Measurements from ENCODE around the gene SLC44A3. TPM values are rescaled to one million over a fixed set of nuclear protein-coding genes. Genes with fewer than 3 reads are reported as not detected.
A peak's percentile ranks its signal among the peaks of the same experiment; 100 is the strongest.

The SLC44A3 gene
- total RNA-seq, 2 experiments from 2014 or later: 0.42 to 1.5 TPM

GRCh38 chr1:94858276-94858675 lies 38.1 kb downstream of the SLC44A3 start:
- Mint-ChIP-seq H3K36me3 (no peaks in the 10 kb centered on the region), H3K9me3 (no peaks in the 10 kb centered on the region), H3K27ac (no peak overlapping the region), H3K4me1 (no peaks in the 10 kb centered on the region), H3K27me3 (peaks cover 23% of the 10 kb centered on the region), H3K4me3 (no peak overlapping the region)
- no peak for DNase-seq
- POLR2A ChIA-PET: no interaction called here
- no peak for ATAC-seq (ENCODE audit: low read depth)

DNA sequence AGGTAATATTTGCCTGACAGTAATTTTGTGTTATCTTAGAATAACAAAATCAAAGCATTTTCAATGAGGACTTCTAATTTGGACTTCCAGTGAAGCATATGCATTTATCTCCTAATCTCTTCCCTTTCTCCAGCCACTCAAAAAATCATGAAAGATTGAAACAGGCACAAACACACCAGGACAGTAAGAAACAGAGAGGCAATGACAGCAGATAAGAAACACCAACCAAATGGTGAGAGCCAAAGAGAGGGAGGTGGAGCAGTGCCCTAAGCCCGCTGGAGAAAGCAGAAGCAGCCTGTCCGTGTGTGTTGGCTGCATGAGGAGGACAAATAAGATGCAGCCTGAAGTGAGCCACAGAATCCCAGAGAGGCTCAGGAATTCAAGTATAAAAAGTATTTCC lies 39.0 kb downstream of the SLC44A3 start:
- no peaks in the 10 kb centered on the region for H3K4me1 Mint-ChIP-seq
- H3K27me3 Mint-ChIP-seq: peaks cover 23% of the 10 kb centered on the region
- ATAC-seq (ENCODE audit: low read depth) (no peak), DNase-seq (no peak)
- H3K9me3 Mint-ChIP-seq: no peaks in the 10 kb centered on the region
- POLR2A ChIA-PET: no interaction called here
- no peaks in the 10 kb centered on the region for H3K36me3 Mint-ChIP-seq
- H3K27ac Mint-ChIP-seq: no peak overlapping the region
- H3K4me3 Mint-ChIP-seq: no peak overlapping the region

DNA sequence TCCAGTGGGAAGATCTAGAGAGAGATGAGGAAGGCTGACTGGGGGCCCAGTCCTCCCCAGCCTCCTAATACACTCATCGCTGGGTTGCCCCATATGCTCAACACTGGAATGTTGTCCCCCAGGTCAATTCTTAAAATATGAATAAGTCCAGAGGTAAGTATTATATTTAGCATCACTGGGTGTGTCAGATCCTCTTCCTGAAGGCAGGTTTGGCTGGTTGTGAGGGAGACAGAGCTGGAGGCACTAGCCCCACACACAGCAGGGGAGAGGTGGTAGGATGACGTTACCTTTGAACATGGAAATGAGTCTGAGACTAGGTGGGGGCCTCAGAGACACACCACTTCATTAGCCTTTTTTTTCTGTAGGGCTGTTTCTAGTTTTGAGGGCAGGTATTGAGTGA lies 42.6 kb downstream of the SLC44A3 start:
- Mint-ChIP-seq H3K27ac (no peak overlapping the region), H3K9me3 (no peaks in the 10 kb centered on the region), H3K4me1 (peaks cover 1% of the 10 kb centered on the region), H3K4me3 (no peak overlapping the region), H3K27me3 (peaks cover 24% of the 10 kb centered on the region), H3K36me3 (no peaks in the 10 kb centered on the region)
- no peak for ATAC-seq (ENCODE audit: low read depth)
- DNase-seq: no peak
- POLR2A ChIA-PET: no interaction called here

DNA sequence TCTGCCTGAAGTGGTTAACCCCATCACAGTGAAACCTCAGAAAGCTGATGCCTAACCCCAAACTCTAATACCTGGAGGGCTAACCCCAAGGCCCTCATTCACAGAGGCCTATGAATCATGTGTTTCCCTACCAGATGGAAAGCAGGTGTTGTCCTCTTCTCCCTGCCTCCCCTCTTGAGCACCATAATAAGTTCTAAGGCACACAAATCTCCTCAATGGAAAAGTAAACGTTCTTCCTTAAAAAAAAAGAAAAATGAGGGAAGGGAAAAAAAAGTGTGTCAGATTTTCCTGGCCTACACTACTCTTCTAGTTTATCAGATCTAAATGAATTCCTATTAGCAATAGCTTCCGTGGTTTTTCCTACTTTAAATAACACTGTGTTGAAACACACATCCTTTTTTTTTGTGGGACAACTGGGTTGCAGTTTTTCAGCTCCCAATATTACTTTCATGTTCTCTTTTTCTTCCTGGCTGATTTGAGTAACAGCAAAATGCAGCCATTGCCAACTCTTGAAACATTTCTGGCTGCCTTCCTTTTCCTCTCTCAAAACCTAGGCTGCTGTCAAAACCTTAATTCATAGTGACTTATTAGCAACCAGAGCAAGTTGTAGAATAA lies 43.2 kb downstream of the SLC44A3 start:
- peaks cover 24% of the 10 kb centered on the region for H3K27me3 Mint-ChIP-seq
- DNase-seq: no peak
- H3K9me3 Mint-ChIP-seq: no peaks in the 10 kb centered on the region
- POLR2A ChIA-PET: no interaction called here
- peaks cover 1% of the 10 kb centered on the region for H3K4me1 Mint-ChIP-seq
- H3K4me3 Mint-ChIP-seq: no peak overlapping the region
- H3K27ac Mint-ChIP-seq: no peak overlapping the region
- ATAC-seq (ENCODE audit: low read depth): no peak
- no peaks in the 10 kb centered on the region for H3K36me3 Mint-ChIP-seq

- no peak for ATAC-seq (ENCODE audit: low read depth)
- Mint-ChIP-seq H3K27ac (no peak overlapping the region), H3K4me1 (peaks cover 1% of the 10 kb centered on the region), H3K27me3 (peaks cover 24% of the 10 kb centered on the region), H3K4me3 (no peak overlapping the region), H3K9me3 (no peaks in the 10 kb centered on the region), H3K36me3 (no peaks in the 10 kb centered on the region)
- POLR2A ChIA-PET: no interaction called here
- no peak for DNase-seq
These were observed 43.8 kb downstream of the SLC44A3 start for GRCh38 chr1:94863919-94864318.

DNA sequence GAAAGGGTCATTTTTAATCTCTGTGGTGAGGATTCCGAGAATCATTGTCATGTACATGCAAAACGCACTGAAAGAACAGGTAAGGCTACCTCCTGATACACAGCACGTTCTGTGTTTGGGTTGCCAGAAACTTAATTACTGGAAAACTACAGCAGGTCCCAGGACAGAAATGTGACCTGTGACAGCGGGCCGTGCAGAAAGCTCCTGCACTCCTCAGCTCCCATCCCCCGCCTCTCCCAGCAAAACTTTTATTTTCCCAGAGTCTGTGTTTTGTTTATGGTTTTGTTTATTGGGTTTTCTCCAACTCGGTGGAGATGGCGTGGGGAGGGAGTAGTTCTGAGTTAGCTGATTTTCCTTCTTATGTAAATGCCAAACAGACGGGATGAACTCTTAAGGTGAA lies 44.7 kb downstream of the SLC44A3 start:
- H3K36me3 Mint-ChIP-seq: no peaks in the 10 kb centered on the region
- H3K9me3 Mint-ChIP-seq: no peaks in the 10 kb centered on the region
- POLR2A ChIA-PET: no interaction called here
- no peak overlapping the region for H3K27ac Mint-ChIP-seq
- H3K4me1 Mint-ChIP-seq: peaks cover 1% of the 10 kb centered on the region
- ATAC-seq (ENCODE audit: low read depth) (no peak), DNase-seq (no peak)
- H3K4me3 Mint-ChIP-seq: no peak overlapping the region
- peaks cover 20% of the 10 kb centered on the region for H3K27me3 Mint-ChIP-seq

DNA sequence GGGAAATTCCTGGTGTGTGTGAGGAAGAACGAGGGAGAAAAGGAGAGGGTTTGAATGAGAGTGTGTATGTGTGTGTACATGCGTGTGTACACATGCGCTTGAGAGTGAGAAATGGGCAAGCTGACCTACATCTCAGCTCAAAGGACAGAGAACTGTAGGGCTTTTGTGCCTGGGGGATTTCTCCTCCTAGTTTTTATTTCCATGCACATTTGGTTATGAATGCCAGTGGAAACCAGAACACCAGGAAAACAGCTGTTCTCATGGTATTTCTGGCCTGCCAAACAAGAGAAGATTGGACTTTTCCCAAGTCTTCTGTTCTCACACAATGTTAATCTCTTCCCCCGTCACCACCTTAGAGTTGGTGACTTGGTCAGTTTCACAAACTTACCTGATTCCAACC lies 45.2 kb downstream of the SLC44A3 start:
- no peak for DNase-seq
- no peak overlapping the region for H3K27ac Mint-ChIP-seq
- ATAC-seq (ENCODE audit: low read depth): no peak
- H3K27me3 Mint-ChIP-seq: peaks cover 15% of the 10 kb centered on the region
- H3K4me3 Mint-ChIP-seq: no peak overlapping the region
- H3K36me3 Mint-ChIP-seq: no peaks in the 10 kb centered on the region
- no peaks in the 10 kb centered on the region for H3K9me3 Mint-ChIP-seq
- peaks cover 1% of the 10 kb centered on the region for H3K4me1 Mint-ChIP-seq
- POLR2A ChIA-PET: no interaction called here

DNA sequence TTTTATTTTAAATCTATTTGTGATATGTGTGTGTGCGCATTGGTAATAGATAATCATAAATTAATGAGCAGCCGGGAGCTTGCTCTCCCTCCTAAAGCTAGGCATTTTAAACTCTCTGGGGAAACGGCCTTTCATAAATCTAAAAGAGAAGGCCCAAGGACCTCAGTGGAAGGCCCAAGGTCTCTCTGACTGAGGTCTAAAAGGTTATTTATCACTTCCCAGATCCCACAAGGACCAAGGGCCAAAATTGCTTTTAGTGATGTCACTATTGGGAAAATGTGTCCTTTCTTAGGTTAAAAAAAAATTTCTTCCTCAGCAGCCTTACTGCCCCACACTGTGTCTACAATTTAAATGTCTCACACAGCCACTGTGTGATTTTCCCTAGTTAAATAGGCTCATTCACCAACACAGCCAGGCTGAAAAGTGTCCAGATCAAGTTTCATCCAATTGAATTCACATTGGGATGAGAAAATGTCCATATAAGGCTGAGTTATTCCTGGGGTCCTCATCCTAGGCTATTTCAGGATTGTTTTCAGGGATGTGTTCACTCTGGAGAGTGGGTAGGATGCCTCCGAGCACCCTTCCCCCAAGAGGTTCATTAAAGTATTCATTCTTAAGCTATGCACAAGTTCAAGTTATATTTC lies 46.1 kb downstream of the SLC44A3 start:
- Mint-ChIP-seq H3K4me1 (peaks cover 1% of the 10 kb centered on the region), H3K27ac (no peak overlapping the region), H3K4me3 (no peak overlapping the region), H3K36me3 (no peaks in the 10 kb centered on the region), H3K9me3 (no peaks in the 10 kb centered on the region), H3K27me3 (peaks cover 6% of the 10 kb centered on the region)
- ATAC-seq (ENCODE audit: low read depth): no peak
- POLR2A ChIA-PET: no interaction called here
- no peak for DNase-seq

- DNase-seq: no peak
- Mint-ChIP-seq H3K27ac (no peak overlapping the region), H3K27me3 (peaks cover 2% of the 10 kb centered on the region), H3K4me1 (peaks cover 6% of the 10 kb centered on the region), H3K9me3 (no peaks in the 10 kb centered on the region), H3K4me3 (no peak overlapping the region), H3K36me3 (no peaks in the 10 kb centered on the region)
- POLR2A ChIA-PET: no interaction called here
- ATAC-seq (ENCODE audit: low read depth): no peak
These were observed 50.9 kb downstream of the SLC44A3 start for GRCh38 chr1:94871031-94871430.

DNA sequence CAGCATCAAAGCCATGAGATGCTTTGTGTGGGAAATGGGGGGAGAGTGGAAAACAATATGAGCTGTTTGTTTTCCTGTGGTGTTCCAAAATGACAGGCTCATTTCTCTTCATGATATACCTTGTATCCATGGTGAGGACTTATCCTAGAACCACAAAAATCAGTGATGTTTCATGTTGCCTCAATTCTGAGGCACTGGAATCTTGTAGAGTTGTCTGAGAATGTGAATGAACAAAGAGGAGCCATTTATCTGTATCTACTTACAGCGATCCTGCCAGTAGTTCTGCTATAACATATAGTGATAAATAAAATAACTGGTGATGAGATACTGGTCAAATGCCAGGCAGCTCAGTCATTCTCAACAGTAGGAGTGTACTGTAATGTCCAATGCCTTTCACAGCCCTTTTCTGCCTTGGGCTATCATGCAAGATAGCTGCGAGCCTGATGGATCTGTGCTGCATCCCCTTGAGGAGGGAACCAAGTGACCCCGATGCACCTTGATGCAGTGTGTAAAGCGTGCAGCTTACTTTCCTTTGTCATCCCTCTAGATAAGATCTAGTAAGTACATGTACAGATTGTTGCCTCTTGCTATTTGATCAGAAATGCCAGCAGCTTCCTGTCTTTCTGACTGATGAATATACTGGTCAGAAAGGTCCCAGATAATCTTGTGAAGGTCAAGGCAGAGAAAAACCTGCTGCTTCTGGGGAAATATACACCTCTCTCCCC lies 52.8 kb downstream of the SLC44A3 start:
- H3K27me3 Mint-ChIP-seq: no peaks in the 10 kb centered on the region
- ATAC-seq (ENCODE audit: low read depth): no peak
- no peak overlapping the region for H3K4me3 Mint-ChIP-seq
- no peaks in the 10 kb centered on the region for H3K9me3 Mint-ChIP-seq
- POLR2A ChIA-PET: no interaction called here
- H3K36me3 Mint-ChIP-seq: no peaks in the 10 kb centered on the region
- DNase-seq: no peak
- H3K27ac Mint-ChIP-seq: no peak overlapping the region
- H3K4me1 Mint-ChIP-seq: peaks cover 6% of the 10 kb centered on the region

- Mint-ChIP-seq H3K36me3 (no peaks in the 10 kb centered on the region), H3K27me3 (peaks cover 3% of the 10 kb centered on the region), H3K9me3 (no peaks in the 10 kb centered on the region), H3K27ac (no peak overlapping the region), H3K4me3 (no peak overlapping the region), H3K4me1 (peaks cover 6% of the 10 kb centered on the region)
- no peak for DNase-seq
- POLR2A ChIA-PET: no interaction called here
- ATAC-seq (ENCODE audit: low read depth): no peak
These were observed 53.6 kb downstream of the SLC44A3 start for GRCh38 chr1:94873520-94874351.

- POLR2A ChIA-PET: no interaction called here
- Mint-ChIP-seq H3K9me3 (no peaks in the 10 kb centered on the region), H3K4me1 (peaks cover 6% of the 10 kb centered on the region), H3K4me3 (no peak overlapping the region), H3K27me3 (peaks cover 3% of the 10 kb centered on the region), H3K27ac (no peak overlapping the region), H3K36me3 (no peaks in the 10 kb centered on the region)
- ATAC-seq (ENCODE audit: low read depth) (no peak), DNase-seq (no peak)
These were observed 54.3 kb downstream of the SLC44A3 start for GRCh38 chr1:94874423-94874822.

DNA sequence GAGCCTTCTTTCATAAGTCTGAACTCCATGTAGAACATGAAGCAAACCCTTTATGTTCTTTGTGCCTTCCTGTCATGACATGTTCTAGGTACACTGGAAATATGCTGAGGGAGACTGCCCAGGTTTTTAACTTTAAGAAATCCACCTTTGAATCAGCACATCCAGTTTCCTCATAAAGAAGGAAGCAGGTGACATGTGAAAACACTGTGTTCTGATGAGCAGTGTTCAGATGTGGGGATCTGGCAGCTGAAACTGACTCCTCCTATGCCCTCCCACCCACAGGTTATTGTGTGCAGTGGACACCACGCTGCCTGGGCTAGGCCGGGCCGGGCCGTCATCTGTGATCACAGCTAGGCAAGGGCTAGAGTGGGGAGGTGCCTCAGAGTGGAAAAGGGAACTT lies 55.6 kb downstream of the SLC44A3 start:
- Mint-ChIP-seq H3K9me3 (no peaks in the 10 kb centered on the region), H3K36me3 (no peaks in the 10 kb centered on the region), H3K4me1 (peaks cover 6% of the 10 kb centered on the region), H3K27ac (no peak overlapping the region), H3K27me3 (peaks cover 3% of the 10 kb centered on the region), H3K4me3 (no peak overlapping the region)
- POLR2A ChIA-PET: no interaction called here
- DNase-seq: no peak
- peak; percentile 52 for ATAC-seq (ENCODE audit: low read depth)
